ENCODE results near the gene TUFT1.

DNA sequence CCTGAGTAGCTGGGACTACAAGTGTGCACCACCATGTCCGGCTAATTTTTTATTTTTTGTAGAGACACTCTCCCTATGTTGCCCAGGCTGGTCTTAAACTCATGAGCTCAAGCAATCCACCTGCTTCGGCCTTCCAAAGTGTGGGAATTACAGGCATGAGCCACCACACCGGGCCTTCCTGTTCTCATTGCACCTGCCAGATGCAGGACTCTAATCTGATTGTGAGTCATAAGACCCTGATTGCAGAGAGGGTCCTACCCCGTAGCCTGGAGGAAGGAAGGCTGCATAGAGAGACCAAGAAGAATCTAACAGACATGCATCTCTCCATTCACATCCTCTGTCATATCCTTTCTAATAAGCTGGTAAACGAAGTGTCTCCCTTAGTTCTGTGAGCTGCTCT, 48.5 kb upstream of the TUFT1 start:
- TF ChIP-seq POLR2AphosphoS5 (IDR thresholded peaks at IDR 0.05; ENCODE audit: low read depth, low read length) (no peak), EZH2 (IDR thresholded peaks at IDR 0.05) (no peak), CTCF (IDR thresholded peaks at IDR 0.05 in 2 of 3, conservative IDR thresholded peaks at IDR 0.05 in 1 of 3; ENCODE audit: borderline replicate concordance in 1 of 3, insufficient read depth in 1 of 3, low read depth in 2 of 3, low read length in 2 of 3) (no peak), ATF3 (IDR thresholded peaks at IDR 0.05) (no peak), POLR2A (IDR thresholded peaks at IDR 0.05; ENCODE audit: borderline replicate concordance, extremely low read depth, insufficient read depth, insufficient read length) (no peak), RAD21 (IDR thresholded peaks at IDR 0.05; ENCODE audit: low read depth) (no peak), JUND (IDR thresholded peaks at IDR 0.05) (no peak), REST (IDR thresholded peaks at IDR 0.05; ENCODE audit: low read depth) (no peak), ZNF274 (IDR thresholded peaks at IDR 0.05; ENCODE audit: low read depth, low read length) (no peak), SIN3A (IDR thresholded peaks at IDR 0.05; ENCODE audit: low read depth) (no peak), SRF (IDR thresholded peaks at IDR 0.05; ENCODE audit: low read depth) (no peak), EZH2phosphoT487 (IDR thresholded peaks at IDR 0.05; ENCODE audit: borderline replicate concordance) (no peak), YY1 (IDR thresholded peaks at IDR 0.05; ENCODE audit: extremely low read depth, insufficient replicate concordance, low read depth, low read length) (no peak)
- TF ChIP-seq, protein P1, sequence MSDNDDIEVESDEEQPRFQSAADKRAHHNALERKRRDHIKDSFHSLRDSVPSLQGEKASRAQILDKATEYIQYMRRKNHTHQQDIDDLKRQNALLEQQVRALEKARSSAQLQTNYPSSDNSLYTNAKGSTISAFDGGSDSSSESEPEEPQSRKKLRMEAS (IDR thresholded peaks at IDR 0.05), result no peak
